ENCODE results near the gene TUBB8.
"Not testable (repeated sequence)": the region's sequence is repeated elsewhere in the genome, so short reads cannot be mapped to it uniquely, and the experiment has no call there.

TUBB8 gene

GRCh38 chr10:48996-49395, at the start of gene TUBB8:
TUBB8 (minus strand) TSS chr10:49296; CDS start chr10:49238, 58 bp downstream.
- no peak for DNase-seq

- no peak for DNase-seq
Observed at GRCh38 chr10:96466-96865, 47.4 kb upstream of the TUBB8 start.

- DNase-seq = no peak
Observed at GRCh38 chr10:95356-96115, 46.4 kb upstream of the TUBB8 start.

GRCh38 chr10:94613-95012, 45.5 kb upstream of the TUBB8 start:
- no peak for DNase-seq

GRCh38 chr10:92846-93245, 43.8 kb upstream of the TUBB8 start:
- DNase-seq = no peak

- DNase-seq = no peak
Observed at GRCh38 chr10:92153-92552, 43.1 kb upstream of the TUBB8 start.

GRCh38 chr10:91313-91712, 42.2 kb upstream of the TUBB8 start:
- no peak for DNase-seq

GRCh38 chr10:90161-90560, 41.1 kb upstream of the TUBB8 start:
- DNase-seq = no peak

GRCh38 chr10:89248-89647, 40.2 kb upstream of the TUBB8 start:
- no peak for DNase-seq

- DNase-seq = no peak
Observed at GRCh38 chr10:88253-88652, 39.2 kb upstream of the TUBB8 start.

GRCh38 chr10:87177-88080, 38.3 kb upstream of the TUBB8 start:
- DNase-seq = no peak

GRCh38 chr10:86031-86430, 36.9 kb upstream of the TUBB8 start:
- DNase-seq = no peak

- DNase-seq = no peak
Observed at GRCh38 chr10:85044-85443, 35.9 kb upstream of the TUBB8 start.

GRCh38 chr10:83930-84530, 34.9 kb upstream of the TUBB8 start:
- no peak for DNase-seq

GRCh38 chr10:80477-81105, 31.5 kb upstream of the TUBB8 start:
- no peak for DNase-seq

- DNase-seq = no peak
Observed at GRCh38 chr10:79532-80215, 30.6 kb upstream of the TUBB8 start.

GRCh38 chr10:78556-78955, 29.5 kb upstream of the TUBB8 start:
- DNase-seq = no peak

- DNase-seq = not testable (repeated sequence)
Observed at GRCh38 chr10:74266-74621, 25.1 kb upstream of the TUBB8 start.

- not testable (repeated sequence) for DNase-seq
Observed at GRCh38 chr10:73543-74265, 24.6 kb upstream of the TUBB8 start.

GRCh38 chr10:68156-68555, 19.1 kb upstream of the TUBB8 start:
- not testable (repeated sequence) for DNase-seq

- DNase-seq = not testable (repeated sequence)
Observed at GRCh38 chr10:49926-50325, 830 bp upstream of the TUBB8 start.

GRCh38 chr10:47864-48263, 1.2 kb downstream of the TUBB8 start:
- DNase-seq = not testable (repeated sequence)
